K562 (cell line): ENCODE results near the gene TSPAN14. TPM values are rescaled to one million over a fixed set of nuclear protein-coding genes. Genes with fewer than 3 reads are reported as not detected.

Experiments used
- CREB5 ChIP-seq: fragments of 250-450 bp; sonication (Bioruptor Pico); IDR thresholded peaks from 2 replicates; pipeline ENCODE4 v1.5.0; 2020; ENCODE audit warnings: mild to moderate bottlenecking
- HINFP ChIP-seq: fragments of 450-650 bp; conservative IDR thresholded peaks from 2 replicates; pipeline ENCODE4 v1.6.1; 2016; ENCODE audit warnings: missing genetic modification characterization, low read depth, mild to moderate bottlenecking, control low read depth, missing compliant biosample characterization
- NCOA2 ChIP-seq, 2 experiments: fragments of 450-650 bp; IDR thresholded peaks; 2 replicates each; pipeline ENCODE4 v1.6.1; 2018; ENCODE audit warnings: mild to moderate bottlenecking in 2 of 2, moderate library complexity in 1 of 2; ENCODE audit not compliant: partially characterized antibody in 2 of 2
- NUFIP1 ChIP-seq: fragments of 450-650 bp; IDR thresholded peaks from 2 replicates; pipeline ENCODE4 v1.6.1; 2018; ENCODE audit not compliant: partially characterized antibody
- OTX1 ChIP-seq: fragments of 450-650 bp; formaldehyde crosslinking; IDR thresholded peaks from 2 replicates; pipeline ENCODE4 v1.4.0; 2022; ENCODE audit warnings: mild to moderate bottlenecking
- RBBP5 ChIP-seq: fragments of 200-600 bp; sonication (generic); IDR thresholded peaks from 2 replicates; pipeline ENCODE4 v1.6.1; 2012; ENCODE audit warnings: borderline replicate concordance, mild to moderate bottlenecking, low read length, control low read depth, inconsistent platforms; ENCODE audit not compliant: insufficient read depth, poor library complexity, severe bottlenecking
- SMARCC2 ChIP-seq: fragments of 450-650 bp; IDR thresholded peaks from 2 replicates; pipeline ENCODE4 v1.6.1; 2017; ENCODE audit warnings: antibody characterized with exemption, moderate library complexity, mild to moderate bottlenecking, low read depth
- SP2 ChIP-seq: IDR thresholded peaks from 2 replicates; pipeline ENCODE4 v1.6.1; 2011; ENCODE audit warnings: mild to moderate bottlenecking, low read depth, low read length, moderate library complexity; ENCODE audit not compliant: poor library complexity, severe bottlenecking; ENCODE audit errors: extremely low read depth
- TGIF2 ChIP-seq: sonication (generic); formaldehyde crosslinking; IDR thresholded peaks from 2 replicates; pipeline ENCODE4 v1.8.1; 2022; ENCODE audit warnings: mild to moderate bottlenecking, missing genetic modification reagents, moderate library complexity
- TSHZ1 ChIP-seq: fragments of 250-450 bp; sonication (Bioruptor Pico); IDR thresholded peaks from 2 replicates; pipeline ENCODE4 v1.4.0; 2020; ENCODE audit warnings: mild to moderate bottlenecking, moderate library complexity
- ZNF398 ChIP-seq: fragments of 250-450 bp; sonication (Bioruptor Pico); IDR thresholded peaks from 2 replicates; pipeline ENCODE4 v1.8.0; 2021; ENCODE audit warnings: moderate library complexity, mild to moderate bottlenecking, inconsistent platforms
- ZNF561 ChIP-seq: fragments of 450-650 bp; formaldehyde crosslinking; conservative IDR thresholded peaks from 2 replicates; pipeline ENCODE4 v1.4.0; 2020; ENCODE audit warnings: mild to moderate bottlenecking, moderate library complexity
- ZNF644 ChIP-seq: fragments of 200-800 bp; sonication (Bioruptor generic); IDR thresholded peaks from 2 replicates; pipeline ENCODE4 v1.6.1; 2016; ENCODE audit warnings: low read depth, missing genetic modification characterization, missing compliant biosample characterization
- ZNF76 ChIP-seq: fragments of 250-450 bp; sonication (Bioruptor Pico); IDR thresholded peaks from 2 replicates; pipeline ENCODE4 v1.4.0; 2020; ENCODE audit warnings: mild to moderate bottlenecking, moderate library complexity, borderline replicate concordance
- ZZZ3 ChIP-seq: fragments of 450-650 bp; IDR thresholded peaks from 2 replicates; pipeline ENCODE4 v1.6.1; 2016; ENCODE audit warnings: antibody characterized with exemption, mild to moderate bottlenecking, moderate library complexity
- polyA plus RNA-seq, 8 experiments: library from polyadenylated mRNA; depleted of rRNA in 4 of 8; stranded (reverse) in 5 of 8; unstranded in 3 of 8; fragments of >200 nt; fragmentation: Nextera tagmentation in 2 of 8; fragmentation: Illumina TruSeq in 1 of 8; extraction: Ambion mirVana in 2 of 8; extraction: Trizol in 1 of 8; gene quantifications; 2 replicates each; pipeline versions ENCODE4 v1.2.1 to v1.2.3, GENCODE V29; 2011 to 2014; ENCODE audit warnings: inconsistent platforms in 1 of 8, missing spikeins in 1 of 8
- total RNA-seq, 7 experiments: library from RNA; depleted of rRNA in 6 of 7; stranded (reverse); fragments of >200 nt in 6 of 7; fragmentation: Illumina TruSeq in 2 of 7; extraction: Trizol in 2 of 7; gene quantifications; 2 replicates each; pipeline versions ENCODE4 v1.2.1 to v1.2.3, GENCODE V29; 2011 to 2021; ENCODE audit warnings: low replicate concordance in 1 of 7

TSPAN14 gene
- total and polyA plus RNA-seq, 9 of the 15 experiments (the other 6 are each of a cell fraction or from before 2014, with no cell fraction given), result 5.8 to 92.9 (median 23.3) TPM

GRCh38 chr10:80453842-80454512 lies at the start of gene TSPAN14 (continued):
- TF ChIP-seq NUFIP1, result no peak
- TF ChIP-seq OTX1 (CRISPR knock-in tag), result no peak
- no peak for TF ChIP-seq HINFP (tag)
- TF ChIP-seq ZNF644 (tag), result no peak
- TF ChIP-seq TSHZ1, result no peak
- TF ChIP-seq TGIF2, result no peak
- no peak for TF ChIP-seq SP2
- no peak for TF ChIP-seq NCOA2 (IDR thresholded peaks at IDR 0.05; ENCODE audit: partially characterized antibody in 2 of 2)
- no peak for TF ChIP-seq ZNF76 (CRISPR knock-in tag)
- TF ChIP-seq ZNF561, result no peak
- no peak for TF ChIP-seq ZNF398
- TF ChIP-seq CREB5 (CRISPR knock-in tag), result no peak
- TF ChIP-seq ZZZ3, result no peak
- TF ChIP-seq SMARCC2, result no peak
- TF ChIP-seq RBBP5, result peak; percentile 72
